ENCODE data around the gene SLC16A2.

DNA sequence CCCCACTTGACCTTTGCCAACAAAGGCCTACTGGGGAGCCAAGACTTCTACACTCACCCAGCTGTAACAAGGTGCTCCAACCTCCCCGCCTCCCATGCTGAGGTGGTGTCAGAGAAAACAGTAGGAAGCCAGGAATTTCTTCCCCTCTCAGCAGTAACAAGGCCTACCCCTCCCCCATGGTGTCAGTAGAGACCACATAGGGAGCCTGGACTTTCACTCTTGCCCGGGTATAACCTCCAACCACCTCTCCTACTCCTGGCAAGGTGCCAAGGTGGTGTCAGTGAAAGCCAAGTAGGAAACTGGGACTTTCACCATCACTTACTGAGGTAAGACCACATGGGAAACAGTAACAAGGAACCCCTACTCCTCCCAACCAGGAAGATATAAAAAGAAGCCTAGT lies 93.1 kb downstream of the SLC16A2 start:
- TF ChIP-seq, protein P1, sequence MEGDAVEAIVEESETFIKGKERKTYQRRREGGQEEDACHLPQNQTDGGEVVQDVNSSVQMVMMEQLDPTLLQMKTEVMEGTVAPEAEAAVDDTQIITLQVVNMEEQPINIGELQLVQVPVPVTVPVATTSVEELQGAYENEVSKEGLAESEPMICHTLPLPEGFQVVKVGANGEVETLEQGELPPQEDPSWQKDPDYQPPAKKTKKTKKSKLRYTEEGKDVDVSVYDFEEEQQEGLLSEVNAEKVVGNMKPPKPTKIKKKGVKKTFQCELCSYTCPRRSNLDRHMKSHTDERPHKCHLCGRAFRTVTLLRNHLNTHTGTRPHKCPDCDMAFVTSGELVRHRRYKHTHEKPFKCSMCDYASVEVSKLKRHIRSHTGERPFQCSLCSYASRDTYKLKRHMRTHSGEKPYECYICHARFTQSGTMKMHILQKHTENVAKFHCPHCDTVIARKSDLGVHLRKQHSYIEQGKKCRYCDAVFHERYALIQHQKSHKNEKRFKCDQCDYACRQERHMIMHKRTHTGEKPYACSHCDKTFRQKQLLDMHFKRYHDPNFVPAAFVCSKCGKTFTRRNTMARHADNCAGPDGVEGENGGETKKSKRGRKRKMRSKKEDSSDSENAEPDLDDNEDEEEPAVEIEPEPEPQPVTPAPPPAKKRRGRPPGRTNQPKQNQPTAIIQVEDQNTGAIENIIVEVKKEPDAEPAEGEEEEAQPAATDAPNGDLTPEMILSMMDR (IDR thresholded peaks at IDR 0.05), result no peak
- TF ChIP-seq POLR2A (IDR thresholded peaks at IDR 0.05), result no peak
- no peak for TF ChIP-seq EP300 (IDR thresholded peaks at IDR 0.05)

Data from ovary (tissue), 3 donors.